Kidney epithelial cell (primary cell): Measurements from ENCODE around the gene PKD1L1. TPM values are rescaled to one million over a fixed set of nuclear protein-coding genes. Genes with fewer than 3 reads are reported as not detected.

Source experiments
- DNase-seq: peaks from one replicate; pipeline ENCODE4 v3.0.0-alpha.2; 2010; ENCODE audit warnings: low read depth
- H3K27me3 ChIP-seq: 2 replicates; pipeline ENCODE4 v1.6.0; 2011; ENCODE audit warnings: low read length; ENCODE audit not compliant: control insufficient read depth, insufficient read depth
- H3K36me3 ChIP-seq: 2 replicates; pipeline ENCODE4 v1.5.1; 2011; ENCODE audit warnings: low read length; ENCODE audit not compliant: control insufficient read depth, insufficient read depth
- H3K4me3 ChIP-seq: 2 replicates; pipeline ENCODE4 v1.5.1; 2011; ENCODE audit warnings: low read depth, mild to moderate bottlenecking, control low read depth, low read length
- total RNA-seq: library from RNA; depleted of rRNA; stranded (reverse); fragments of >200 nt; gene quantifications from 2 replicates; pipeline ENCODE4 v1.2.3, GENCODE V29; 2015
- TF ChIP-seq, protein P1 (sequence below): IDR thresholded peaks from 2 replicates; pipeline ENCODE4 v1.5.1; 2011; ENCODE audit warnings: mild to moderate bottlenecking, moderate library complexity, low read length, control low read depth, inconsistent platforms; ENCODE audit not compliant: insufficient read depth, poor library complexity, severe bottlenecking

PKD1L1 gene
- total RNA-seq, 1 donor from 2014 or later, result 0.08 TPM

DNA sequence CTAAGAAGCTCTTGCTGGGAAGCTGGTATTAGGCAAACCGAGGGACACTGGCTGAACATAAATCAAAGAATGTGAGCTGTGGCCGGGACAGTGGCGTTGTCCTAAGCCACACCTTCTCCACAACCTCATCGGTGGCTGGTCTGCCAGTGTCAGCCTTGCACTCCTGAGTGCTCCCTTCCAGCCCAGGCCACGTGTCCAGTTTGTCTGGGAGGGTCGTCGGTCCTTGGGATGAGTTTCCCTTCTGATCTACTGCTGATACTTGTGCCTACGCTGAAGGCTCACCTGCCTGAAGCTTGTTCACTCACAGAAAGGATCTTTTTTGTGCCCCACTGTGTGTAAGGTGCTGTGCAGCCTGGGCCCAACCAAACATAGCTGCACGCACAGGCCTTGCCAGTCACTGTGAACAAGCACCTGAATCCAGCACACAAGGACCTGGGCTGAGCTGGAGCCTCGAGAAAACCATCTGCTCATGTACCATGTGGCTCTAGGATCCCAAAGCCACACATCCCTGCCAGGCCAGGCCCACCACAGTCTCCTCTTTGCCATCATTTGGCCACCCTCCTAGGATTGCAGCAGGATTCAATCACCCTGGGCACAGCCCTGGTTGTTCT is 116.1 kb downstream of the PKD1L1 start:
- TF ChIP-seq, protein P1, sequence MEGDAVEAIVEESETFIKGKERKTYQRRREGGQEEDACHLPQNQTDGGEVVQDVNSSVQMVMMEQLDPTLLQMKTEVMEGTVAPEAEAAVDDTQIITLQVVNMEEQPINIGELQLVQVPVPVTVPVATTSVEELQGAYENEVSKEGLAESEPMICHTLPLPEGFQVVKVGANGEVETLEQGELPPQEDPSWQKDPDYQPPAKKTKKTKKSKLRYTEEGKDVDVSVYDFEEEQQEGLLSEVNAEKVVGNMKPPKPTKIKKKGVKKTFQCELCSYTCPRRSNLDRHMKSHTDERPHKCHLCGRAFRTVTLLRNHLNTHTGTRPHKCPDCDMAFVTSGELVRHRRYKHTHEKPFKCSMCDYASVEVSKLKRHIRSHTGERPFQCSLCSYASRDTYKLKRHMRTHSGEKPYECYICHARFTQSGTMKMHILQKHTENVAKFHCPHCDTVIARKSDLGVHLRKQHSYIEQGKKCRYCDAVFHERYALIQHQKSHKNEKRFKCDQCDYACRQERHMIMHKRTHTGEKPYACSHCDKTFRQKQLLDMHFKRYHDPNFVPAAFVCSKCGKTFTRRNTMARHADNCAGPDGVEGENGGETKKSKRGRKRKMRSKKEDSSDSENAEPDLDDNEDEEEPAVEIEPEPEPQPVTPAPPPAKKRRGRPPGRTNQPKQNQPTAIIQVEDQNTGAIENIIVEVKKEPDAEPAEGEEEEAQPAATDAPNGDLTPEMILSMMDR, result no peak
- Histone ChIP-seq H3K4me3 (no peak overlapping the region), H3K27me3 (no peaks in the 10 kb centered on the region), H3K36me3 (no peaks in the 10 kb centered on the region)
- DNase-seq, result no peak

DNA sequence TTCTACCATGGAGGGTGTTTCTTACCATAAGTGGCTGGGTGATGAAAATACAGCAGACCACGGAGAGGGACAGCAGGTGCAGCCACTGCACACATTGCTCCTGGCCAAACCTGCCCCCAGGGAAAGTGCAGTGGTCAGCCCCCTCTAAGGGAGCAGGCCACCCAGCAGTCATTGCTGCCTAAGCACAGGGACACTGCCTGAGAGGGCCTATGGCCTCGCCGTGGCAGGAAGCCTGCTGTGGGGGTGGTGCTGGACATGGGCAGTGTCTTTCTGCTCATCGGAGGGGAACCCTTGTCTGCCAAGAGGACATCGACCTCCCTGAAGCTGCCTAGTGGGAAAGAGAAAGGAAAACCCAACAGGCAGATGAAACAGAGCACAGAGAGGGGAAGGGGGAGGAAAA is 118.3 kb downstream of the PKD1L1 start:
- no peak for DNase-seq
- H3K36me3 ChIP-seq, result no peaks in the 10 kb centered on the region
- TF ChIP-seq, protein P1, result no peak
- no peaks in the 10 kb centered on the region for H3K27me3 ChIP-seq
- no peak overlapping the region for H3K4me3 ChIP-seq

DNA sequence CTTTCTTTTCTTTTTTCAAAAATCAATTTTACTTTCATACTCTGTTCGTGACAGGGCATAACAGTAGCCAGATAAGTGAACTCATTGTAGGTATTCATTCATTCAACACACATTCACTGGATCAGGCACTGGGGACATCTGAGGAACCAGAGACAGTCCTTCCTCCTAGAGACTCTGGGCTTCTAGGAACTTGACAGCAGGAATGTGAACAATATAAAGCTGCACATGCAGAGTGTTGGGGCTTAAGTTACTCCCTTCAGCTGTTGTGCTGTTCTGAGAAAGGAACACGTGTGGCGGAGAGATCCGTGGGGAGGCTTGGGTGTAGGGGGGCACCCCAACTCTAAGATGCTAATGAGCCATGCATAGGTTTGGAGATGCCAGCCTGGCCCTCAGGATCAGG is 120.4 kb downstream of the PKD1L1 start:
- TF ChIP-seq, protein P1, result no peak
- H3K27me3 ChIP-seq, result no peaks in the 10 kb centered on the region
- no peak for DNase-seq
- no peak overlapping the region for H3K4me3 ChIP-seq
- no peaks in the 10 kb centered on the region for H3K36me3 ChIP-seq

DNA sequence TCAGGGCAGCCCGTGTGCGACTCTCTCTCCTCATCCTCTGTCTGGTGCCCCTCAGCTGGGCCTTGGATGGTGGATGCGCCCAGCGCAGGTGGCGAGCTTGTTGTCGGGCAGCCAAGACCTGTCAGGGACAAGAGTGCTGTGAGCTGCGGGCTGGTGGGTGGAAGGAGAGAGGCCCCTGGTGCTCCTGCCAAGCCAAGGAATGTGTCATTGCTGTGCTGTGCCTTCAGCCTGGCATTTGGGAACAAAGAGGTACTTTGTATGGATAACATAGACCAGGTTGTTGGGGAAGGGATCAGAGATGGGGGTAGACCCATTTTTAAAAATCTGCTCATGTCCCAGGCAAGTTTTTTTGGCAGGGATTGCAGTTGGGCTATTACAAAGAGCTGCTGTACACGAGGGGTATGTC is 120.9 kb downstream of the PKD1L1 start:
- no peak for DNase-seq
- H3K27me3 ChIP-seq, result no peaks in the 10 kb centered on the region
- no peaks in the 10 kb centered on the region for H3K36me3 ChIP-seq
- H3K4me3 ChIP-seq, result no peak overlapping the region
- TF ChIP-seq, protein P1, result no peak

DNA sequence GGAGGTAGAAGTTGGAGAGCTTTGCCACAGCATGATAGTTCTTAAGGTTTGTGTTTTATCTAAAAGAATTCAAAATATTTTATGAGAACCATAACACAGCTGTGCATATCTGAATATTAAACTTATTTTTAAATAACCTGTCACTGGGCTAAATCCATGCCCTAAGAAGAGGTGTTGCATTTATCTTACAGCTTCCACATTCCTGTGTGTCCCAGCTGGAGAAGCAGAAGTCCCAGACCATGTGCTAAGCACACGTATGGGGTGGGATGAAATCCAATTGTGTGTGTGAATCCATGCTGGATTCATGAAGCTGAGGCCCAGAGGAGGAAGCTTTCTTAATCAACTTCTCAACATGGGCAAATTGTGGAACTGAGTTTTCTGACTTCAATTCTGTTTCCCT is 121.5 kb downstream of the PKD1L1 start:
- no peaks in the 10 kb centered on the region for H3K27me3 ChIP-seq
- no peak overlapping the region for H3K4me3 ChIP-seq
- no peaks in the 10 kb centered on the region for H3K36me3 ChIP-seq
- no peak for DNase-seq
- TF ChIP-seq, protein P1, result no peak

DNA sequence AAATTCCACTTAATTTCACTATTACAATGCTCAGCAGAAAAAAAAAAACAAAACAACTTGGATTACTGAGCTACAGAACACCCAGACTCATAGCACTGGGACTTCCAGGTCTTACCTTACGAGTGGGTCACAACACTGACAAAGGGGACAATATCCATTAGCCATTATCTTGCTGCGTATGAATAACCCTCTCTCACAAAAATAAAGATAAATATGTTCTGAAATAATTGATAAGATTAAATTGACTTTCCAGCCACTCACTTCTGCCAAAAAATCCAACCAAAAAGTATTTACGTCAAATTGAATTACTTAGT is 128.7 kb downstream of the PKD1L1 start:
- no peak for DNase-seq
- Histone ChIP-seq H3K4me3 (no peak overlapping the region), H3K27me3 (no peaks in the 10 kb centered on the region), H3K36me3 (no peaks in the 10 kb centered on the region)
- TF ChIP-seq, protein P1, result no peak
